Upper lobe of right lung (tissue), 1 donor: ENCODE results near the gene AK8. TPM values are rescaled to one million over a fixed set of nuclear protein-coding genes. Genes with fewer than 3 reads are reported as not detected.

Experiments
- ATAC-seq: fragments of 200-7000 bp; cut with Tn5 transposase; one replicate; pipeline ENCODE4 v1.9.1; 2020; ENCODE audit warnings: mild to moderate bottlenecking, moderate library complexity
- DNase-seq: peaks from one replicate; pipeline ENCODE4 v3.0.0-alpha.2; 2020
- H3K27ac ChIP-seq: fragments of 200-600 bp; one replicate; pipeline ENCODE4 v1.8.0; 2022
- H3K27me3 ChIP-seq: fragments of 200-600 bp; one replicate; pipeline ENCODE4 v1.8.0; 2022; ENCODE audit warnings: mild to moderate bottlenecking
- H3K36me3 ChIP-seq: fragments of 200-600 bp; one replicate; pipeline ENCODE4 v1.8.0; 2022
- H3K4me1 ChIP-seq: fragments of 200-600 bp; one replicate; pipeline ENCODE4 v1.8.0; 2022
- H3K4me3 ChIP-seq: fragments of 200-600 bp; one replicate; pipeline ENCODE4 v1.8.0; 2022; ENCODE audit warnings: mild to moderate bottlenecking
- H3K9me3 ChIP-seq: fragments of 200-600 bp; one replicate; pipeline ENCODE4 v1.8.0; 2022
- intact Hi-C: fragments of 100-400 bp; cut with DNase I; formaldehyde crosslinking; loops from one replicate; pipeline ENCODE4 v1.11.0; 2022
- total RNA-seq: library from RNA; stranded (reverse); fragmentation: NEBNext Ultra II Directional; extraction: Animal tissue kit (Norgen Biotek cat#: 25700); gene quantifications from one replicate; pipeline ENCODE4 v1.2.1, GENCODE V29; 2021
- TF ChIP-seq, protein P1 (sequence below): fragments of 200-600 bp; IDR thresholded peaks from one replicate; pipeline ENCODE4 v1.8.0; 2022; ENCODE audit warnings: antibody characterized with exemption
- donor health status: DM: no; HTN: yes; CAD: no; lungs with severe emphysema.

The AK8 gene
- total RNA-seq, 1 donor from 2014 or later: 0.55 TPM

DNA sequence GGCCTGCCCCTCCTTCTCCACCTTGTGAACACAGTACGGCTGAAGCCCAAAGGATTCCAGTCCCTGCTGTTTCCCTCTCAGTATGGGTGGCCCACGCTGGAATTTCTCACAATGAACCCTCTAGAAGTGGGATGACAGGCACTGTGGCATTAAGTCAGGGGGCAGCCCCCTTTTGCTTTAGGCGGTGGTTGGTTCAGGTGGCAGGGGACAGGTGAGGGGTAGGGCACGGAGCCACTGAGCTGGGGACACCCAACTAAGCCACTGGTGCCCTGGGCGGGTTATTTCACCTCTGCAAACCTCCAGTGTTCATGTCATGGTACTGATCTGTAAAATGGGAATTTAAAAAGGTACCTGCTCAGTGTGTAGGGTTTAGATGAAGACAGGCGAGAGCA is 8.2 kb upstream of the AK8 start:
- Histone ChIP-seq H3K4me1 (no peaks in the 10 kb centered on the region), H3K27me3 (no peaks in the 10 kb centered on the region), H3K27ac (no peak overlapping the region), H3K36me3 (no peaks in the 10 kb centered on the region), H3K9me3 (no peaks in the 10 kb centered on the region), H3K4me3 (no peak overlapping the region)
- ATAC-seq (no peak), DNase-seq (peak; percentile 37)
- intact Hi-C loops: no loop called here
- TF ChIP-seq, protein P1, sequence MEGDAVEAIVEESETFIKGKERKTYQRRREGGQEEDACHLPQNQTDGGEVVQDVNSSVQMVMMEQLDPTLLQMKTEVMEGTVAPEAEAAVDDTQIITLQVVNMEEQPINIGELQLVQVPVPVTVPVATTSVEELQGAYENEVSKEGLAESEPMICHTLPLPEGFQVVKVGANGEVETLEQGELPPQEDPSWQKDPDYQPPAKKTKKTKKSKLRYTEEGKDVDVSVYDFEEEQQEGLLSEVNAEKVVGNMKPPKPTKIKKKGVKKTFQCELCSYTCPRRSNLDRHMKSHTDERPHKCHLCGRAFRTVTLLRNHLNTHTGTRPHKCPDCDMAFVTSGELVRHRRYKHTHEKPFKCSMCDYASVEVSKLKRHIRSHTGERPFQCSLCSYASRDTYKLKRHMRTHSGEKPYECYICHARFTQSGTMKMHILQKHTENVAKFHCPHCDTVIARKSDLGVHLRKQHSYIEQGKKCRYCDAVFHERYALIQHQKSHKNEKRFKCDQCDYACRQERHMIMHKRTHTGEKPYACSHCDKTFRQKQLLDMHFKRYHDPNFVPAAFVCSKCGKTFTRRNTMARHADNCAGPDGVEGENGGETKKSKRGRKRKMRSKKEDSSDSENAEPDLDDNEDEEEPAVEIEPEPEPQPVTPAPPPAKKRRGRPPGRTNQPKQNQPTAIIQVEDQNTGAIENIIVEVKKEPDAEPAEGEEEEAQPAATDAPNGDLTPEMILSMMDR: no peak

DNA sequence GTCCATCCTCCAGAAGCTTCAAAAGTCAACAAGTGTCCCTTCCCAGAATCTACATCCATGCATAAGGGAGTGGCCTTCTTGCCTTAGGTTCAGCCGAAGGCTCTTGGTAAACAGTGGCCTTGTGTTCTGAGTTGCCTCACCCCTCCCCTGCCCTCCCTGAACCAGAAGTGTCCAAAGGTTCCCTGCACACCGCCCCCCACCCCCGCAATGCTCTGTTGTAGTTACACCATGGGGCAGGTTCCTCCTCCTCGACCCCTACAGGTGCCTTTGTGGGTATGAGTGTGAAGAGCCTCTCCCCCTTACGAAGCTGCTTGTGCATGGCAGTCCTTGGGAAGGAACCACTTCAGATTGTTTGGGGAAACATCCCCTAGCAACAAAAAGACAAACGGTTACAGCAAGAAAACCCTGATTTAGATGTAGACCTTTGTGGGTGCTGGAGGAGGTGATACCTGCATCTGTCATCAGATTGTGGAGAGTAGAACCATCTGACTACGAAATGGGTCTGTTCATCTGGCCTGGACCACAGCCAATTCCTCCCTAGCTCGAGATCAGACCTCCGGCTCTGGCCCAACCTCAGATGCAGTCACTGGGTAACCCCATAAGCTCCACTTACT is 7.7 kb upstream of the AK8 start:
- intact Hi-C loops: no loop called here
- TF ChIP-seq, protein P1: no peak
- no peaks in the 10 kb centered on the region for H3K4me1 ChIP-seq
- ATAC-seq (peak; percentile 27), DNase-seq (peak; percentile 47)
- no peak overlapping the region for H3K4me3 ChIP-seq
- H3K36me3 ChIP-seq: no peaks in the 10 kb centered on the region
- no peak overlapping the region for H3K27ac ChIP-seq
- H3K27me3 ChIP-seq: no peaks in the 10 kb centered on the region
- H3K9me3 ChIP-seq: no peaks in the 10 kb centered on the region

DNA sequence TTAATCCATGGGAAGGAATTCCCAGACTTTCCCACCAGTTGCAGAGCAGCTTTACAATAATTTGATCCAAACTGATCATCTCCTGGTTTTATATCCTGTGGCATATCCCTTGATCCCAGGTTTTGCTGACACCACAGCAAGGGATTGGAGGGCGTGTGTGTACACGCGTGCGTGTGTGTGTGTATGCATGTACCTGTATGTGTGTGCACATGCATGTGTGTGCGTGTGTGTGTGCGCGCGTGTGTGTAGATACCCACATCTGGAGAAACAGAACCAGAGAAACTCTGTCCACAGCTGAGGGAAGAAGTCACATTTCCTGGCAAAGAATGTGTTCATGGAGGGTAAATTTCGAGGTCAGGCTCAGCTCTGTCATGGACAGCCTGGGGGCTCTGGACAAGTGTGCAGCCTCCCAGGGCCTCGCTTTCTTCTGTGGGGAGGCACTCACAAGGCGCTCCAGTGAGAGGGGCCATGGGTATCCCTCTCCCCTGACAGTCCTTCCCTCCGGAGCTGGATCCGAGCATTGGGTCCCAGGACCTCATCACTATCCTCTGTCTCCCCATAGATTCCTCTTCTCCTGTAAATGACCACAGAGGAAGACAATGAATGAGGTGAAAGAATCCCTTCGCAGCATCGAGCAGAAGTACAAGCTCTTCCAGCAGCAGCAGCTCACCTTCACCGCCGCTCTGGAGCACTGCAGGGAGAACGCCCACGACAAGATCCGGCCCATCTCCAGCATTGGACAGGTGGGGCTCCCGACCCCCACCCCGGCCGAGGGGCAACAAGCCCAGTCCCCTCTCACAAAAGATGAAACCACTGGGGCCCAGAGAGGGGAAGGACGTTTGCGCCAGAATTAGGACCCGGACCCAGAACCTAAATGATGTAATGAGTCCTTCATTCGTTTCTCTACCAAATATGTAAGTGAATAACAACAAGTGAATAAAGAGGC is 5.5 kb upstream of the AK8 start:
- TF ChIP-seq, protein P1: no peak
- ATAC-seq (no peak), DNase-seq (no peak)
- H3K36me3 ChIP-seq: no peaks in the 10 kb centered on the region
- no peaks in the 10 kb centered on the region for H3K9me3 ChIP-seq
- H3K27me3 ChIP-seq: no peaks in the 10 kb centered on the region
- no peak overlapping the region for H3K4me3 ChIP-seq
- H3K4me1 ChIP-seq: peaks cover 4% of the 10 kb centered on the region
- intact Hi-C loops: no loop called here
- H3K27ac ChIP-seq: no peak overlapping the region

DNA sequence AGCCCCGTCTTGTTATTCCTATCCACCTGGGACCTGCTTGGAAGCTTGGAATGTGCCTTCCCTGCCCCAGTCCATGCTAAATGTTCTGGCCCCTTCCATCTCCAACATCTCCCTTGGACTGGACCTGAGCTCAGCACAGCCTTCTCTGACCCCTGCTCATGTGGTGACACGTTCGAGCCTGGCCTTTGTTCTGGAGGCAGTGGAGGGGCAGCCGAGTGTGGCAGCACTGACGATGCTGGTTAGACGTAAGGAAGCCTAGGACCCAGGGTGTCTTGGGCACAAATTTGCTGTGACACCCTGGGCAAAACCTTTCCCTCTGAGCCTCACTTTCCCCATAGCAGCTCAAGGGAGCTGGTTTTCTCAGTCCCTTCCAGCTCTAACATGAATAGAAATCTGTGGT is 4.5 kb upstream of the AK8 start:
- peaks cover 4% of the 10 kb centered on the region for H3K4me1 ChIP-seq
- H3K4me3 ChIP-seq: no peak overlapping the region
- DNase-seq (no peak), ATAC-seq (no peak)
- H3K27me3 ChIP-seq: no peaks in the 10 kb centered on the region
- TF ChIP-seq, protein P1: no peak
- H3K27ac ChIP-seq: no peak overlapping the region
- no peaks in the 10 kb centered on the region for H3K36me3 ChIP-seq
- intact Hi-C loops: no loop called here
- H3K9me3 ChIP-seq: no peaks in the 10 kb centered on the region

DNA sequence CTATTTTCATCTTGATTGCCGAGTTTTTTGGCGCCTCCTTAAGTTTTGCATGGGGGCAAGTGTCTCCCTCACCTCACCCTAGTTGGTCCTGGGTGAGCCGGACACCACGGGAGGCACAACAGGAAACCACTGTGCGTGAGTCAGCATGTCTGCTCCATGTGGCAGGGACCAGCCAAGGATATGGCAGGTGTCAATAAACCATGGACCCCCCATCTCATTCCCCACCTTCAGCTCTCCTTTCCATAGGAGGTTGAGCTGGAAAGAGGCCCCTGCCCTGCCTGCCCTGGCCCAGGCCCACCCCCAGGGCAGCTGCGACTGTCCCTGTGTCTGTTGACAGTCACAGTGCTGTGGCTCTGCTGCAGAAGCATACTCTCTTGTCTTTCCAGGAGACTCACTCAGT is 3.7 kb upstream of the AK8 start:
- Histone ChIP-seq H3K9me3 (no peaks in the 10 kb centered on the region), H3K4me3 (no peak overlapping the region), H3K27me3 (no peaks in the 10 kb centered on the region), H3K4me1 (peaks cover 4% of the 10 kb centered on the region), H3K27ac (no peak overlapping the region), H3K36me3 (no peaks in the 10 kb centered on the region)
- DNase-seq (no peak), ATAC-seq (no peak)
- intact Hi-C loops: no loop called here
- TF ChIP-seq, protein P1: no peak
